Measurements from ENCODE around the gene MOCOS.
"Not testable (repeated sequence)": the region's sequence is repeated elsewhere in the genome, so short reads cannot be mapped to it uniquely, and the experiment has no call there.

Gene MOCOS

GRCh38 chr18:36203360-36203895 lies 16.1 kb downstream of the MOCOS start:
- no peak for DNase-seq

- no peak for DNase-seq
Observed at GRCh38 chr18:36205166-36205565, 17.9 kb downstream of the MOCOS start.

GRCh38 chr18:36207303-36207702 lies 20.0 kb downstream of the MOCOS start:
- no peak for DNase-seq

- DNase-seq, result not testable (repeated sequence)
Observed at GRCh38 chr18:36207969-36208368, 20.7 kb downstream of the MOCOS start.

- DNase-seq, result no peak
Observed at GRCh38 chr18:36211612-36212065, 24.3 kb downstream of the MOCOS start.

- DNase-seq, result no peak
Observed at GRCh38 chr18:36212301-36213171, 25.2 kb downstream of the MOCOS start.

- no peak for DNase-seq
Observed at GRCh38 chr18:36214811-36215210, 27.5 kb downstream of the MOCOS start.

- no peak for DNase-seq
Observed at GRCh38 chr18:36215577-36215976, 28.3 kb downstream of the MOCOS start.

GRCh38 chr18:36217348-36217747 lies 30.1 kb downstream of the MOCOS start:
- DNase-seq, result no peak

- no peak for DNase-seq
Observed at GRCh38 chr18:36229188-36229587, 41.9 kb downstream of the MOCOS start.

- DNase-seq, result not testable (repeated sequence)
Observed at GRCh38 chr18:36240510-36240909, 53.2 kb downstream of the MOCOS start.

GRCh38 chr18:36241831-36242230 lies 54.5 kb downstream of the MOCOS start:
- no peak for DNase-seq

- peak; percentile 60 for DNase-seq
Observed at GRCh38 chr18:36247036-36247435, 59.7 kb downstream of the MOCOS start.

GRCh38 chr18:36249392-36249791 lies 62.1 kb downstream of the MOCOS start:
- no peak for DNase-seq

GRCh38 chr18:36250827-36251226 lies 63.5 kb downstream of the MOCOS start:
- no peak for DNase-seq

- no peak for DNase-seq
Observed at GRCh38 chr18:36255072-36255698, 67.9 kb downstream of the MOCOS start.

- DNase-seq, result no peak
Observed at GRCh38 chr18:36256094-36256493, 68.8 kb downstream of the MOCOS start.

- no peak for DNase-seq
Observed at GRCh38 chr18:36262971-36263370, 75.7 kb downstream of the MOCOS start.

GRCh38 chr18:36264283-36264682 lies 77.0 kb downstream of the MOCOS start:
- DNase-seq, result peak; percentile 81

- DNase-seq, result peak; percentile 79
Observed at GRCh38 chr18:36265015-36265414, 77.7 kb downstream of the MOCOS start.

GRCh38 chr18:36269157-36269556 lies 81.9 kb downstream of the MOCOS start:
- DNase-seq, result no peak

- no peak for DNase-seq
Observed at GRCh38 chr18:36271153-36271552, 83.9 kb downstream of the MOCOS start.

- DNase-seq, result no peak
Observed at GRCh38 chr18:36273347-36273746, 86.0 kb downstream of the MOCOS start.
